Activated naive CD4-positive, alpha-beta T cell treated with anti-CD3 and anti-CD28 coated beads, Interleukin-2, amount 50 U/mL, for 16 hours (primary cell): ENCODE results near the gene PRPF40A.

Experiments
- DNase-seq: peaks from one replicate; pipeline ENCODE4 v3.0.0-alpha.2; 2020

PRPF40A gene

DNA sequence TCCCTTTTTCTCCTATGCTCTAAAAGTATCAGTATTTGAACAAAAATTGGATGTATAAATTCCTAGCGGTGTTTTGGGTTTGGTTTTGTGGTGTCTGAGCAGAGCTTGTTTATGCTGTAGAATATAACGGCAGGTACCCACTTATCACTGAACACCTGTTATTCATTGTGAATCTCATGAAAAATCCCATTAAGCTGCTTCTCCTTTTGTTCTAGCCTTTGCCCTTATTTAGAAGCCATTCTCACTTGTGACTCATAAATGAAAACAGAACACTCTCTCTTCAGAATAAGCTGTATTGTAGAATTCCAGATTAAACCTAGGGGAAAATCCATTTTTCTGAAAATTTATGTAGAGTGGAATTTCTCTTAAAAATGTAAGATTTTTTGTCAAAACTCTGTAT, 104.0 kb downstream of the PRPF40A start:
- no peak for DNase-seq

DNA sequence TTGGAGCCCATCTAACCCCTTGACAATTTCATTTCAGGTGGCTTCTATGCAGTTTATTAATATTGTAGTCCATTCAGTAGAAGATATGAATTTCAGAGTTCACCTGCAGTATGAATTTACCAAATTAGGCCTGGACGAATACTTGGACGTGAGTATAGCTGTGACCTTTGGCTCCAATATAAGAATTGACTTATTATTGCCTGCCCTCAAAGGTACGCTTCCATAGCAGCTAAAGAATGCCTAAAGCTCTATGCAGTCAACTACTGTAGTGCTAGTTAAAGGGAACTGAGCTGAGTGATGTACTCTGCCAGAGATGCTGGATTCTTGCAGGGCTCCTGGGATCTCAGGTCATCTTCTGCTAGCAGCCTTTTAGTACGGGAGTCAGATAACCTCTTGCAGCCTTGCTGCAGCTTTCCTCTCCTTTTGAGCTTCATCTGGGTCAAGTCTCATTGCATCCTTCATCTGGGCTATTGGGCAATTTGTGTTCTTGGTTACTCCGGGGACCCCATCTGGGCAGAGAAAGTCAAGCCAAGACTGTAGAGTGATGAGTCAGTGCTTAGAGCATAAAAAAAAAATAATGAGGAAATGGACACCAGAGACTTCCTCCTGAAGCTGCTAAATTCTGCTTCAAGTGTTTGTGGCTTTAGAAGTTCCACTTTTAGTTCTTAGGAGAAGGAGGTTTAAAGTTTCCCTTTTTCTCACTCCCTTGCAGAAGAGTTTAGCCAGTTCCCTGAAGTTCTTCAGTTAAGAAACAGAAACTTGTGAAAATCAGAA, 105.6 kb downstream of the PRPF40A start:
- DNase-seq = no peak

DNA sequence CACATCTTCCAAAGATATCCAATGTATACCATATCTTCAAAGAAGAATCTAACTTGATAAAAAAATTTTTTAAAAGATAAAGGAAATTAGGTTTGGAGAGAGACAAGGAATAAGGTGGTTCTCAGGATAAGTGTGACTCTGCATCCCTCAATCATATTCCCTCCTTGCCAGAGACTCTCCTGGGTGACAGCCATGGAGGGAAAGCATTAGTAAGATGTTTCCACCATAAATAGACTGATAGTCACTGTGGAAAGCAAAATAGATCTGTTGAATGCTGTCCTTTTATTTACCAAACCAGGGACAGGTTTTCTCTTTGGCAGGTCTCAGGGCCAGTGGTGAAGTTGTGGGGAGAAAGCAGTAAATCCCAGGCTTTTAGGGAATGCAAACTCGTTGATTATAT, 107.6 kb downstream of the PRPF40A start:
- no peak for DNase-seq

DNA sequence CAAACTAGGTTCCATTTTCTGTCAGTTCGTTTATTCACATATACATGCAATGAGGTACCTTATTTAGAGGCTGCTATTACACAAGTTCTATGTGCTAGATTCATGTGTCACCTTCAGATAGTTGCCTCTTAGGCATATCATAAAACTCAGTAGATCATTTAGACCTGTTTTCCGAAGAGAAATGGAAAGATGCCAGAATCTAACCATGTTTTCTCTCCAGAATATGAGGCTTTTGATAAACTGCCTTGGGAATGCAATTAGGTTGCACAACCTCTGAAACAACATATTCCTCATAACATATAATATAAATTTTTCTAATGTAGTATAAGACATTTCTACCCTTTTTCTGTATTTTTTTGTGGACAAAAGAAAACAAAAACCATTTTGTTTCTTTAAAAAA, 108.1 kb downstream of the PRPF40A start:
- no peak for DNase-seq

DNA sequence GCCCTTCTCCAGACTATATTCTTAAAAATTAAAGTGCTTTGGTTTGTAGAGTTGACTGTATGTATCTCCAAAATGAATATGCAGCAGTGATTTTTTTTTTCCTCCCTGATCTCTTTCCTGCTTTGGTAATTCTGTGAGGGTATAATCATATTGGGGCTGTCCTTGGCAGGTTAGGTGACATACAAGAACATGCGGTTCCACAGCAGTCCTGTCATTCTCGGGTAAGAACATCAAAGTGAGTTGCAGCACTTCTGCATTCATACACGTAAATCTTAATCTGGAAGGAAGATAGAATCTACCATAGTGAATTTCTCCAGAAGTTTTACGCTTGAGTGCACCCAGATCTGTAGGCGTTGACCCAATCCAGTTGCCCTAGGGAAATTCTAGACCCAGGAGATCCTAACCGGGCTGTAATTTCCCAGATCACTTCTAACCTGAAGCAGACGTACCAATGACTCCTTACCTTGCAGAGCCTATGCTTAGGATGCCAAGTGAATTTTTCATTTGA, 109.4 kb downstream of the PRPF40A start:
- no peak for DNase-seq

DNA sequence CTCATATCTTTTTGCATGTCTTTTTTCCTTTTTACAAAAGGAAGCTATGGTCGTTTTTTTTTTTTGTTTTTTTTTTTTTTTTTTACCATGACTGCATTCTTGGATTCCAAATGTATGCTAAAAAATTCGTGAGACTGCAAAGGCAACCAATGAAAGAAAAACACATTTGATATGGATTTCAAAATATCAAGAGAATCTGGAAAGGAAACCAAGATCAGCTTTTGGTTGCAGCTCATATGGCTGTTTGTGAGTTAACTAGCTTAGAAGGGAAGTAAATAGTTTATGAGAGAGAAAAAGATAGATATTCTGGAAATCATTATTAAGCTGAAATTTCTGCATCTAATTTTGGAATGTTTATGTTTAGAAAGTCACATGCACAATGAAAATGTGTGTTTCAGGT, 110.3 kb downstream of the PRPF40A start:
- DNase-seq = no peak

DNA sequence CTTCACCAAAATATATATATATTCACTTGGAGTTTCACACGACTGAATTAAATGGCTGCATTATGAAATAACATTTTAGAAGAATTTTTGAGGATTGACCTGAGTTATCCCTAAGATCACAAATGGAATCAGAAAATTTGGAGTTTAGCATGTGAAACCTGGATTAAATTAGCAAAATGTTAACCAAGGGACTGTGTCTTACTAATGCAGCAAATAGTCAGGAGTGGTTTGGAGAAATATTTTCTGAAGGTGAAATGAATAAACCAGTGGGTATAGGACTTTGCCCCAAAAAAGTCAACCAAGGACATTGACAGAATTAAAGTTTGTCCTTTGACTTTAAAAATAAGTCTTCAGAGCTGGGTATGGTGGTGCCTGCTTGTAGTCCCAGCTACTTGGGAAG, 111.2 kb downstream of the PRPF40A start:
- DNase-seq = no peak

DNA sequence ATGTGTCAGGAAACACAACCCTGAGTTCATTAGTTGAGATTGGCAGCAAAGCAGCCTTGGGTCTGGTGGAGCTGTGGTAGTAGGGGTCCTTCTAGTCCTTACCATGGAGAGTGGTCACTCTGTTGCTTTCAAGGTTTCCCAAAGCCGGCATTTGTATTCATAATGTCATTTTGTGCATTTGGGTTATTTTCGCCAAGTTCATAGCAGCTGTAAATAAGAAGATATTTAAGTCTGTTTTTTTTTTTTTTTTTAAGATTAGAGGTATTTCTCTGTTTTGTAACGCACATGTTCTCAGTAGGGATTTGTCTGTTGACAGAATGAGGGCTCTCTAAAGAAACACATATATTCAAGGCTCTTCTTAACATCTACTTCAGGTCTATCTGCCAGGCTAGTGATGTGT, 114.1 kb downstream of the PRPF40A start:
- DNase-seq = no peak

DNA sequence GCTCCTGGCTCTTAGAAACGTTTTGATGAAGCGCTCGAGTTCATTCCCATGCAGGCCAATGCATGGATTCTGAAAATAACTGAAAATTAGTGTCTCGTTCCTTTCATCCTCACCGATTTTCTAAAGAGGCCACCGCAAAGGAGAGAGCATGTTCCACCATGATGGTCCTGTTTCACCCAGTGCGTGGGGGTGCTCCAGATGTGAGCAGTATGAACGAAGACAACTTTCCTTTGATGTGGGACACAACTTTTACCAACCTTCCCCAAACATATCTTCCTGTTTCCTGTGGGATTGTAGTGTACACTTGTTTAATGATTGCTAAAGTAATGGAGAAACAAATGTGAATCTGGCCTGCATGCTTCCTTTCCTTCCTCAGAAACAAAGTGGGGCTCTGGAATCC, 114.5 kb downstream of the PRPF40A start:
- no peak for DNase-seq
